Measurements from ENCODE around the gene COL23A1.

The COL23A1 gene

DNA sequence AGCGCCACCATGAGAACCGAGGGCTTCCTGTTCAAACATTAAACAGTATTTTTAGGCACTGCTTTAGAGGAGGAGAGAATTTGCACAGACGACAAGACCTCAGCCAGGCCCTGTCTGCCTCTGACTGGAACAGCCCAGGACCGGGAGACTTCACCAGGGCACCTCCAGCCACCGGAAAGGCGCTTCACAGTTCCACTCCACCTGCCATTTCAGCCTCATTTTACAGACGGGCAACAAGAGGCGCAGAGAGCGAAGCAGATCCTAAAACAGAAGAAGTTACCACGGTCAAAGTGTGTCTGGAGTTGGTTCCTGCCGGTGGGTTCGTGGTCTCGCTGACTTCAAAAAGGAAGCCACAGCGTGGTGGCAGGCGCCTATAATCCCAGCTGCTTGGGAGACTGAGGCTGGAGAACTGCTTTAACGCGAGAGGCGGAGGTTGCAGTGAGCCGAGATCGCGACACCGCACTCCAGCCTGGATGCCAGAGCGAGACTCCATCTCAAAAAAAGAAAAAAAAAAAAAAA is 28.4 kb downstream of the COL23A1 start:
- no peak for FAIRE-seq
- DNase-seq (ENCODE audit: extremely low spot score, insufficient read length, low read depth) = no peak

DNA sequence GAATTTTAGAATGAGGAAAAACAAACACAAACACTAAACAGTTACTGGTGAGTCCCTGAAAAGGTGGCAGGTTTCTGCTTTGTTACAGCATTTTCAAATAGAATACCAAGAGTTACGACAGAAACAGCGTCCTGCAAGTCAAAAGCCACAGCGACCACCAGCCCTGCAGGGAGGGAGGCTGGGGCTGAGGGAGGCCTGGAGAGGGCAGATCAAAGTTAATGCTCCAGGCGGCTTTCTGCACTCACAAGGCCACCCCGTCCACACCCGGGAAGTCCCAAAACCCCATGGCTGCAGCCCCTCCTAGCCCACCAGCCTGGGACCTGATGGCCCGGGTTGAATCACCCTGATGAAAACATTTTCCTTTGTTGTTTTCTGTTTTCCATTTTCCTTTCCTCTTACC is 29.3 kb downstream of the COL23A1 start:
- FAIRE-seq = no peak
- no peak for DNase-seq (ENCODE audit: extremely low spot score, insufficient read length, low read depth)

DNA sequence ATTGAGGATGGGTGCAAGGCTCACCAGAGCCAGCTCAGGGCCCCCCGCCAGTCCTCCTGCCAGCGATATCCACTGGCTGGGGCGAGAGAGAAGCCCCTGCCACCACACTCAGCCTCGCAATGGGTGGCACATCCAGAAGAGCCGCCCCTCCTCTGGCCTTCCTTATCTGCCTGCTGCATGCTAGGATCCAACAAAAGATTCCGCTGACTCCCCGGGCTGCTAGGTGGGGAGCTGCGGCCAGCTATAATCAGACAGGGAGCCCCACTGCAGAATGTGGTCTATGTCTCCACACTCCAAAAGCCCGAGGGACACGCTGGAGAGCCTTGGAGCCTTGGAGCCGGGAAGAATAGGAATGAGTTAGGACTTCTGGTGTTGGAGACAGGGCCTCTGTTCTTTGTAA is 32.8 kb downstream of the COL23A1 start:
- FAIRE-seq = no peak

DNA sequence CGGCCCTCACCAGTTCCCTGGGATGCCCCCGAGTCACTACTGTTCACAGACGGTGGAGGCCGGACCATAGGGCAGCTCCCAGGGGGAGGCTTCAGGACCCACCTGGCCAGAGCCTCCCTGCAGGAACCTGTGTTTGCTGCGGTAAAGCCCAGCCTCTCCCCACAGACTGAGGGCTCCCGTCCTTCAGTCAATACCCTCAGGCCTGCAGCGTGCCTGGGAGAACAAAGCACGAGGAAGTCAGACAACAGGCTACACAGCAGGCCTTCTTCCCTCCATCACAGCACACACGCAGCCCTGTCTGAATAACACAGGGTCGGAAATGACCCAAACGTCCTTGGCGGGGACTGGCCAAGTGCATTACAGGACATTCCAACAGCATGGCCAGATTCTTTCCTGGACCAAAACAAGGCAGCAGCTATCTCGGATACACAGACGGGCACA is 34.4 kb downstream of the COL23A1 start:
- FAIRE-seq = no peak
- no peak for DNase-seq (ENCODE audit: extremely low spot score, insufficient read length, low read depth)

More for the DNA sequence above, 32.8 kb downstream of the COL23A1 start:
- no peak for DNase-seq (ENCODE audit: extremely low spot score, insufficient read length, low read depth)

DNA sequence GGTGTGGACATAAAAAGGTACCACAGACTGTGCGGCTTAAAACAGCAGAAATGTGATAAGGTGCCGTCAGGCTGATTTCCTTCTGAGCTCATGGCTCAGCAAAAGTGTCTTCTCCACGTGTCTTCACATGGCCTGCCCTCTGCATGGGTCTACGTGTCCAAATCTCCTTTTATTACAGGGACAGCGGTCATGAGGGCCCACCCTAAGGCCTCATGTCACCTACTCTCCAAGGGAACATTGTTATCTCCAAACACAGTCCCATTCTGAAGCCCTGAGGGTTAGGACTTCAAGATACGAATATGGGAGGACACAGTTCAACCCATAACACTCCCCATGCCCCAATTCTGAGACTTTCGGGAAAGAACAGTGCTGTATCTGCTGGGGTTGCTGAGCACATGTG is 35.2 kb downstream of the COL23A1 start:
- FAIRE-seq (no peak), DNase-seq (ENCODE audit: extremely low spot score, insufficient read length, low read depth) (no peak)

DNA sequence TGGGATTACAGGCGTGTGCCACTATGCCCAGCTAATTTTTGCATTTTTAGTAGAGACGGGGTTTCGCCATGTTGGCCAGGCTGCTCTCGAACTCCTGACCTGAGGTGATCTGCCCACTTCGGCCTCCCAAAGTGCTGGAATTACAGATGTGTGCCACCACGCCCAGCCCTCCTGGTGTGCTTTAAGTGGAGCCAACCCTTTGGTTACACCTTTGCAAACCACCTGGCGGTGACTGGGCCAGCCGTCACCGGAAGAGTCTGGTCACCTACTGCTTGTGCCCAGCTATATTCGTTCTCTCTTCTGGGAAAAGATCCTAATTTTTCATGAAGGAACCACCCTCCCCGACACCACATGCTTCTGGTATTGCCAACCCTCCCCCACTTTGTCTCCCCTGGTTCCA is 35.9 kb downstream of the COL23A1 start:
- FAIRE-seq (no peak), DNase-seq (ENCODE audit: extremely low spot score, insufficient read length, low read depth) (no peak)

DNA sequence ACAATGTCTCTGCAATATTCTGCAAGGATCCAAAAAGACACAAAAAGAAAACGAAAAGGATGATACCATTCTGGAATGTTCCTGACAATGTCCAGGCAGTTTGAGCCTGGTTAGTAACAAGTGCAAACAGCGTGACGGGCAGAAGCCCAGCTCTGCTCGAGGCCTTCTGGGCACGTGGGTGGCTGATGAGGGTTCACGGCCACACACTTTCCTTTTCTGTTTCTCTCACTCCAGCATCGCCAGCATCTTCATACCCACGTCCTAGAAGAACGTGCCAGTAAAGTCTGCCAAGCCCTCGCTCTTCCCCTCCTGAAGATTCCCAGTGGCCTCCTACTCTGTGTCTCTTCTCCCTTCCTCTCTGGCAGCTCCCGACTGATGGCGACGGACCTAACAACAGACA is 36.7 kb downstream of the COL23A1 start:
- no peak for DNase-seq (ENCODE audit: extremely low spot score, insufficient read length, low read depth)
- no peak for FAIRE-seq

DNA sequence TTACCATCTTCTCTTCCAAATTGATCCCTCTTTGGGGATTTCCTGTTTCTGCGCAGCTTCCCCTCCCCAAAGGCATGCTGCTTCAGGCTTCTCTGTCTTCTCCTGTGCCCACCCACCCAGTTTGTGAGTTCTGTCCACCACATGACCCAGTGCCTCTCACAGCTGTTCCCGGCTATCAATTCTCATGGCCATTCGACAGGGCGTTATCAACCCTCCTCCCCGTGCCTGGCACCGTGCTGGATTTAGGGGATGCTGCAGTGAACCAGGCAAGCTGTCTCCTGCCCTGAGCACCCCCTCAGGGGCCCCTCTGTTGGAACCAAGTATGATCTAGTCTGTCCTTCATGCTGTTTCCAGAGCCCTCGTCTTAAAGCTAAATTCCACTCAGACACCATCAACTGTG is 38.7 kb downstream of the COL23A1 start:
- FAIRE-seq (no peak), DNase-seq (ENCODE audit: extremely low spot score, insufficient read length, low read depth) (no peak)

DNA sequence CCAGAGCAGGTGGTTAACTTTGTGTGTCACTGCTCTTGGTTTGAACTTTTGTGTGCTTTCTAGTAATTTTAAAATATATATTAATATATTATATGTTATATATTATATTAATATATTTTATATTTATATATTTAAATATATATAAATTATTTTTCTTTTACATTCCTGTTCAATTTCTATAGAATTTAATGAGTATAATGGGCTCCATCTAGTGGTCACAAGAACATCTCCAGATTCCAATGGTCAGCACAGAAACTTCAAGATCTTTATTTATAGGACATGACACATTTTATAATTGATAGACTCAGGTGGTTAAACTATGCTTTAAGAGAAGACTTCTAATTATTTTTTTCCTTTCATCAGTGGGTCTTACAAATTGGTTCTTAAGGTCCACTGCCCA is 39.1 kb downstream of the COL23A1 start:
- FAIRE-seq = no peak
- DNase-seq (ENCODE audit: extremely low spot score, insufficient read length, low read depth) = no peak

DNA sequence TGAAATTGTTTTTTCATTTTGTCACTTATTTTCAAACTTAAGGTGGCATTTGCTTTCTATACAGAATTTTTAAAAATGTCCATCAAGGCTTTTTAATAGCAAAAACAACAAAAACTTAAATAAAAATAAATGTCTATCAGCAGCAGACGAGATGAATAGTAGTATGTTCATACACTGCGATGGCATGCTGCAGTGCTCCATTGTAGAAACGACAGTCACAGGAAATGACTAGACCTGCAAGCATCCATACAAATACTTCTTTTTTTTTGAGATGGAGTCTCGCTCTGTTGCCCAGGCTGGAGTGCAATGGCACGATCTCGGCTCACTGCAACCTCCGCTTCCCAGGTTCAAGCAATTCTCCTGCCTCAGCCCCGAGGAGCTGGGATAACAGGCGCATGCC is 41.4 kb downstream of the COL23A1 start:
- DNase-seq (ENCODE audit: extremely low spot score, insufficient read length, low read depth) (no peak), FAIRE-seq (no peak)

DNA sequence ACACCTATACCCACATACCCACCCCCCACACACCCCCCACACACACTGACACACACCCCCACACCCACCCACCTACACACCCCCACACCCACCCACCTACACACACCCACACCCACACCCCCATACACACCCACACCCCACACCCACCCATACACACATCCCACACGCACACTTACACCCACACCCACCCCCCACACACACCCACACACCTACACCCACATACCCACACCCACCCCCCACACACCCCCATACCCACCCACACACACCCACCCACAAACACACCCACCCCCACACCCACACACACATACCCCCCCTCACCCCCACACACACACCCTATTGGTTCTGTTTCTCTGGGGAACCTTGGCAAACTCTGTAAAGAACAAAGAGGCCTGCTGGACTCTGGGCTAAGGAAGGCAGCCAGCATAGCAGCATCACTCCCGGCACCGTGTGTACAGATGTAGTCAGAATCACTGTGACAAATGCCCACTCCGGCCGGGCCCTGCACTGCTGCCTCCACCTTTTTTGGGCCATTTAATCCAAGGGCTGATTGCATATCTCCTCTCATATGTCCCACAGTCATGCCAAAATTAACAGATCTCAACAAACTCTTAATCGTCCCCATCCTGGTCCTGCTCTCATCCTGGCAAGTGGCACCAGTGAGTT is 42.3 kb downstream of the COL23A1 start:
- no peak for DNase-seq (ENCODE audit: extremely low spot score, insufficient read length, low read depth)
- no peak for FAIRE-seq

DNA sequence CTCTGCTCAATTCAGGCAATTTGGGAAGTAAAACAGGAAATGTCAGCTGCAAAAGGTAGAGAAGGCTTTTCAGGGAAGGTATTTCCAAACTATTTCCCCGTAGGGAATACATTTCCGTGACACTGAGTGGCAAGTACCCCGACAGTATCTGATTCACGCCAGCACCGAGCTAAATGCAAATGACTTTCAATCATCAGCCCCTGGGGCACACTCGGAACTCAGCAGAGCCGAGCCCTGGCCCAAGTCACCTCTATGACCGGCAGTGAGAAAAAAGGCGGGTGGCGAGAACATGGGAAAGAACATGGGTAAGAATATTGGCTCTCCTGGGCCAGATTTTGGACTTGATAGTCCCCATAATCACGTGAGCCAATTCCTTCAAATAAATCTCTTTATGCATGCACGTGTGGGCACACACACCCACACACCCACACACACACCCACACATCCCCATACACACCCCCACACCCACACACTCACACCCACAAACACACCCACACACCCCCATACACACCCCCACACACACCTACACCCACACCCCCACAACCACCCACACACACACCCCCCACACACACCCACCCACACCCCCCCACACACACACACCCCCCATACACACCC is 43.0 kb downstream of the COL23A1 start:
- DNase-seq (ENCODE audit: extremely low spot score, insufficient read length, low read depth) (no peak), FAIRE-seq (no peak)

DNA sequence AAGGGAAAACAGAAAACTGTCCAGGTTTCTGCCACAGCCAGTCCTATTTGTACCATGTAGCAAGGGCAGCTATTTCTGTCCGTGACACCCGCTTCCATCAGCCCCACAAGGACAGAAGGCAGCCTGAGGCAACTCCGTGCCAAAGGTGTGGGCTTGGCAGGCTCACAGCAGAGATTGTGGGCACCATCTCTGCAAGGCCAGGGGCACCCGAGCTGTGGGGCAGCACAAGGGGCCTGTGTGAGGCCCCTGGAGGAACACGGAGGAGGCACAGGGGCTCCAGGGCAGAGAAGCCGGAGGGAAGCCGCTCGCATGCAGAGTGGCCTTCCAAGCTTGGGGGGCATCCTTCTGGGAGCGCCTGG is 43.5 kb downstream of the COL23A1 start:
- no peak for FAIRE-seq
- no peak for DNase-seq (ENCODE audit: extremely low spot score, insufficient read length, low read depth)

DNA sequence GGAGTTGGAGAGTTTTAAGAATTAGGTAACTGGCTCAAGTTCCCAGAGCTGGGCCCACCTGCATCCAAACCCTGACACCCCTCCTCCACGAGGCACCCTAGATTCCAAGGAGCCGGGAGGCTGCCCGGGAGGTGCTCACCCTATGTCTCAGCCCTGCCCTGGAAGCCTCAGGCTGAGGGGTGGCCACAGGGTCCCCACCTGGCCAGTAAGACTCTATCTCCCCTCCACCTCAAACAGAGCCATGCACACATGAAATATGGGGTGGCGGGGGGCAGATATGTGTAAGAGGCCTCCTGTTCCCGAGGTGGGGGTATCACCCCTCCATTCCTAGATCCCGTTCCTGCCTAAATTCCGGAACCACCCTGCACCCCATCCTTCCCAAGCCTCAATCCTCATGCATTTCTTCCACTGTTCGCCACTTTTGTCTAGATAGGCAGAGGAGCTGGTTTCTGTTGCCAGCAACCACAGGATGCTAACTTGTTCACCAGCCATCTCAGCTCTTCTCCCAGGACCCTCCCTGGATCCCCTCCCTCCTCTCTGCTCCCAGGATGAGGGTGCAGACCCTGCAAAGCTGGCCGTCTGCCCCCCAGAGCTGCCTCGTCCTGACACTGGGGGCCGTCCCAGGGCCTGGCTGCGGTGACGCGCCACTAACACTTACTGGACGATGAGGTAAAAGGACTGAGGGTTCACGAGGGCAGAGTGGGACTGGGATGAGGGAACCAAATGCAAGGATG is 44.1 kb downstream of the COL23A1 start:
- FAIRE-seq (no peak), DNase-seq (ENCODE audit: extremely low spot score, insufficient read length, low read depth) (no peak)

DNA sequence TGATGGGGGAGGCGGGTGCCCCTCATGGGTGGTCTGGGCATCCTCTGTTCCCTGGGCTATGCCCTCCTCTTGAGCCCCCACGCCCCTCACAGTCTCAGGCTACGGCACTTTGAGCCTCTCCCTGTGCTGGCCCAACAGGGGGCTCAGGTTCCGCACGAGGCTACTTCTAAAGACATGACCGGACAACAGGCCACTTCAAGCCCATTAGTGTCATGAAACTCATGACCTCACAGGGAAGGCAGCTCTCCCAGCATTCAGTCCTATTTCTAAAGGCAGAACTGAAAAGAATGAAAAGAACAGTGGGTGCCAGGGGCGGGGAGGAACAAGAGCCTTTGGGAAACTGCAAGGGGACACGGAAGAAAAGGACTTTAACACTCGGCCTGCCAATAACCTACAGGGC is 45.0 kb downstream of the COL23A1 start:
- DNase-seq (ENCODE audit: extremely low spot score, insufficient read length, low read depth) (no peak), FAIRE-seq (no peak)

DNA sequence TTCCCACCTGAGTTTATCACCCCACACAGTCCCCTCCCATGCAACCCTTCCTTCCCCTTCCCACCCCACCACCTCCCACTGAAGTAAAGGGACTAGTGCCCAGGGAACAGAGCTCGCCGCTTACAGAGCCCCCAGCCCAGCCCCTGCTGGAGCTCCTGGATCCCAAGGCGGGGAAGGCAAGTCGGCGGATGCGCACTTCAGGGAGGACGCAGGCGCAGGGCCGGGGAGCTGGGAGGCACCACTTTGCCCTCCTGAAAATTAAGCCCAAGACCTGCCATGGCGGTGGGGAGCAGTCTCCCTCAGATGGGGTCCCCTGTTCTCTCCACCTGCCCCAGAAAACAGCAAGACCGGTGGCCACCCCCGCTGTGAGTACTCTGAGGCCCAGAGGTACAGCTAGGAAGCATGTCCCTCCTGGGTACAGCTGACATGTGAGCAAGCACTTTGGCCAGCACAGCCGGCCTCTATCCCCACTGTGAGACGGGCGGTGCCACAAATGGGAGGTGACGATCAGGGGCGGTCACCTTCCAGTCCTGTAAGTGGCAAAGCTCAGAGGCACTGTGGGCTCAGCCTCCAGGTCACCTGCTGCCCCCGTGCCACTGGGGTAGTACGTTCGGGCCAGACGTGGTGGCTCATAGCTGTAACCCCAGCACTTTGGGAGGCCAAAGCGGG is 45.9 kb downstream of the COL23A1 start:
- DNase-seq (ENCODE audit: extremely low spot score, insufficient read length, low read depth) (no peak), FAIRE-seq (no peak)

DNA sequence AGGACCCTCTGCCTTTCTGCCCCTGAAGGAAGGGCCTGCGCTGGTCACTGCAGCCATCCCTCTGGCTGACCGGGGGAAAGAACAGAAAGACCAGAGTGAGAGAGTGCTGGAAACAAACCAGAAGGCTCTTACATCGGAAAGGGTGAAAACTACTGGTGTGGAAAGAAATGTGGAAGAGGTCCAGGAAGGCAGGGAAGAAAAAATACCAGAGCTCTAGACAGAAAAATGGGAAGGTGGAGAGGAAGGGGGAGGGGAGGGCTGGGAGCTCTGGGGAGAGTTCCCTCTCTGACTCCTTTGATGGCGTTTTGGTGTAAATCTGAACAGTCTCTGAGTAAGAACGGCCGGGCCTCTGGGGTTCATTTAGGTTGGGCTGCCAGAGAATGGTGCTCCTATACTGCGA is 47.7 kb downstream of the COL23A1 start:
- DNase-seq (ENCODE audit: extremely low spot score, insufficient read length, low read depth) = no peak
- FAIRE-seq = no peak

DNA sequence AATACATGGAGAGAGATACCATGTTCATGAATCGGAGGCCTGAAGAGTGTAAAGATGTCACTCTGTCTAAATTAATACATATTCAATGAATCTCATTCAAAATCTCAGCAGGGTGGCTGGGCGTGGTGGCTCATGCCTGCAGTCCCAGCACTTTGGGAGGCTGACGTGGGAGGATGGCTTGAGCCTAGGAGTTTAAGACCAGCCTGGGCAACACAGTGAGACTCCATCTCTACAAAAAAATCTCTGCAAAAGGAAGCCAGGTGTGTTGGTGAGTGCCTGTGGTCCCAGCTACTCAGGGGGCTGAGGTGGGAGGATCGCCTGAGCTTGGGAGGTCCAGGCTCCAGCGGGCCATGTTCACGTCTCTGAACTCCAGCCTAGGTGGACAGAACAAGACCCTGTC is 49.7 kb downstream of the COL23A1 start:
- FAIRE-seq = no peak
- no peak for DNase-seq (ENCODE audit: extremely low spot score, insufficient read length, low read depth)

DNA sequence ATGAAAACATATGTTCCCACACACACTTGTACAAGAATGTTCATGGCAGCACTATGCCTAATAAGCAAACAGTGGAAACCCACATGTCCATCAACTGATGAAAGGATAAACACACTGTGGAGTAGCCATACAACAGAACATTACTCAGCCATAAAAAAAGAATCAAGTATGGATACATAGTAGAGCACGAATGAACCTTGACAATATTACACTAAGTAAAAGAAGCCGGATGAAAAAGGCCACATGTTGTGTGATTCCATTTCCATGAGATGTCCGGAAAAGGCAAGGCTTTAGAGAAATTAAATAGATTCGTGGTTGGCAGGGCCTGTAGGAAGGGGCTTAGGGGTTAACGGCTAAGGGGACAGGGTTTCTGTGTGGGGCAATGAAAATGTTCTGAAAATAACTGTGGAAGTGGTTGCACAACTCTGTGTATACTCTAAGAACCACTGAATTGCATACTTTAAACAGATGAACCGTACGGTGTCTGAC is 51.4 kb downstream of the COL23A1 start:
- FAIRE-seq = no peak

DNA sequence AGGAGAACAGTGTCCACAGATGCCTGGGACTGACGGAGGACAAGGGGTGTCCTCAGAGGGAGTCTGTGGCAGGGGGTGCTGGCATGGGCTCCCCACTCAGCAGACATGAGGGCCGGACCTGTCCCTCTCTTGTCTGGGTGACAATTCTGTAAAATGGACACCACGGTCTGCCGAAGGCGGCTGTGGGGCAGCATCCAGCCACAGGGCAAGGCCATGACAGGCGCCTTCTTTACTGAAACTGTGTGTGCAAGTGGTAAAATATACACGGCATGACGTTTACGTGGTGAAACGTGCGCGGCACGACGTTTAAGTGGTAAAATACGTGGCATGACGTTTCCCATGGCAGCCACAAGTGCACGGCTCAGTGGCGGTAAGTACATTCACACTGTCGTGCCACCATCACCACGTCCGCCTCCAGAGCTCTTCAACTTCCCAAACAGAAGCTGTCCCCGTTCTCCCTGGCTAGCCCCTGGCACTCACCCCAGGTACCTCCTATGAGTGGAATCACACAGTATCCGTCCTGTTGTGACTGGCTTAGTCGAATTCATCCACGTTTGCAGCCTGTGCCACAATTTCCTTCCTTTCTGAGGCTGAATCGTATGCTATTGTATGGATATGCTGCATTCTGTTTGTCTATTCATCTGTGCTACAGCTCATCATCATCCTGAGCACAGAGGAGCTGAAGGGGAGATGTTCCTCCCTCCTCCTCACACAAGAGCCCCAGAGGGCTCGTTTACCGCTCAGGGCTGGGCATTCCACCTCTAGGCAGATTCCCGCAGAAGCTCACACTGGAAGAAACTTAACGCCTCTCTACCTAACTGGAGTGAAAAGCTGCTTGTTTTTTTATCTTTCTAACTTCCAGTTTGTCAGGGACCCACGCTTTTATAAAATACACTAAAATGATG is 52.5 kb downstream of the COL23A1 start:
- DNase-seq (ENCODE audit: extremely low spot score, insufficient read length, low read depth) = no peak
- FAIRE-seq = no peak

More for the DNA sequence above, 51.4 kb downstream of the COL23A1 start:
- DNase-seq (ENCODE audit: extremely low spot score, insufficient read length, low read depth) = no peak

All from GM18507 (cell line).